Progenitor cell of endocrine pancreas (in vitro differentiated cells): ENCODE results near the gene FAM98B. TPM values are rescaled to one million over a fixed set of nuclear protein-coding genes. Genes with fewer than 3 reads are reported as not detected.

ENCODE experiments used
- DNase-seq: peaks from one replicate; pipeline ENCODE4 v3.0.0; 2021; ENCODE audit warnings: low spot score; ENCODE audit not compliant: unreplicated experiment
- H3K27ac Mint-ChIP-seq: 2 replicates; pipeline ENCODE4 v1.8.0; 2021; ENCODE audit warnings: mild to moderate bottlenecking, moderate library complexity, mixed read lengths
- H3K27me3 Mint-ChIP-seq: 2 replicates; pipeline ENCODE4 v1.8.0; 2021; ENCODE audit warnings: mixed read lengths
- H3K36me3 Mint-ChIP-seq: 2 replicates; pipeline ENCODE4 v1.8.0; 2022; ENCODE audit warnings: mixed read lengths; ENCODE audit not compliant: insufficient read depth
- H3K4me1 Mint-ChIP-seq: 2 replicates; pipeline ENCODE4 v1.8.0; 2021; ENCODE audit warnings: low read depth, mixed read lengths
- H3K4me3 Mint-ChIP-seq: 2 replicates; pipeline ENCODE4 v1.8.0; 2021; ENCODE audit warnings: low read depth, mild to moderate bottlenecking, moderate library complexity, mixed read lengths
- H3K9me3 Mint-ChIP-seq: 2 replicates; pipeline ENCODE4 v1.8.0; 2021; ENCODE audit warnings: low read depth, mixed read lengths
- total RNA-seq: library from RNA; stranded (reverse); gene quantifications from 2 replicates; pipeline ENCODE4 v1.2.1, GENCODE V29; 2021
- TF ChIP-seq, protein P1 (sequence below): fragments of 200-600 bp; sonication (generic); IDR thresholded peaks from one replicate; pipeline ENCODE4 v1.5.0; 2021; ENCODE audit warnings: antibody characterized with exemption, mild to moderate bottlenecking; ENCODE audit not compliant: unreplicated experiment

The FAM98B gene
- total RNA-seq, 1 donor from 2014 or later = 50.8 TPM

- TF ChIP-seq, protein P1, sequence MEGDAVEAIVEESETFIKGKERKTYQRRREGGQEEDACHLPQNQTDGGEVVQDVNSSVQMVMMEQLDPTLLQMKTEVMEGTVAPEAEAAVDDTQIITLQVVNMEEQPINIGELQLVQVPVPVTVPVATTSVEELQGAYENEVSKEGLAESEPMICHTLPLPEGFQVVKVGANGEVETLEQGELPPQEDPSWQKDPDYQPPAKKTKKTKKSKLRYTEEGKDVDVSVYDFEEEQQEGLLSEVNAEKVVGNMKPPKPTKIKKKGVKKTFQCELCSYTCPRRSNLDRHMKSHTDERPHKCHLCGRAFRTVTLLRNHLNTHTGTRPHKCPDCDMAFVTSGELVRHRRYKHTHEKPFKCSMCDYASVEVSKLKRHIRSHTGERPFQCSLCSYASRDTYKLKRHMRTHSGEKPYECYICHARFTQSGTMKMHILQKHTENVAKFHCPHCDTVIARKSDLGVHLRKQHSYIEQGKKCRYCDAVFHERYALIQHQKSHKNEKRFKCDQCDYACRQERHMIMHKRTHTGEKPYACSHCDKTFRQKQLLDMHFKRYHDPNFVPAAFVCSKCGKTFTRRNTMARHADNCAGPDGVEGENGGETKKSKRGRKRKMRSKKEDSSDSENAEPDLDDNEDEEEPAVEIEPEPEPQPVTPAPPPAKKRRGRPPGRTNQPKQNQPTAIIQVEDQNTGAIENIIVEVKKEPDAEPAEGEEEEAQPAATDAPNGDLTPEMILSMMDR = no peak
- H3K9me3 Mint-ChIP-seq = no peaks in the 10 kb centered on the region
- H3K4me3 Mint-ChIP-seq = no peak overlapping the region
- no peak for DNase-seq
- H3K27ac Mint-ChIP-seq = no peak overlapping the region
- H3K4me1 Mint-ChIP-seq = no peaks in the 10 kb centered on the region
- no peaks in the 10 kb centered on the region for H3K27me3 Mint-ChIP-seq
- no peaks in the 10 kb centered on the region for H3K36me3 Mint-ChIP-seq
Measured at GRCh38 chr15:38509152-38509551, 55.2 kb downstream of the FAM98B start.

DNA sequence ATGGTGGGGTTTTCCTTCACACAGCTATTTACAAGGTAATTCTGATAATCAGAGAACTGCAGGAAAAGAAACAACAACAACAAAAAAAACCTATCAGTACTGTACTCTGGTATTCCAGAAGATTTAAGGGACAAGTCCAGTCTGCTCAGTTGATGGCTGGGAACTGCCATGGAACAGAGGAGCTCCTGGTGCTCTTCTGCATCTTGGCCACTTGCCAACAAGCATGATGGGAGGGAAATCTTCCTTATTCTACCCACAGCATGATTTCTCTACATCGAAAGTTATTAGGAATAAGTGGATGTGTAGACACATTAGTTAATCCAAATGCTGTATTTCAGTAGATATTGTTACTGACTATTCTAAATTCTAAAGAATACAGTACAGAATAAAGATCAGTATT lies 59.0 kb downstream of the FAM98B start:
- TF ChIP-seq, protein P1 = no peak
- peaks cover 7% of the 10 kb centered on the region for H3K4me1 Mint-ChIP-seq

GRCh38 chr15:38514601-38515000 lies 60.7 kb downstream of the FAM98B start:
- Mint-ChIP-seq H3K27me3 (peaks cover 7% of the 10 kb centered on the region), H3K36me3 (no peaks in the 10 kb centered on the region), H3K9me3 (no peaks in the 10 kb centered on the region), H3K4me1 (peaks cover 7% of the 10 kb centered on the region), H3K4me3 (no peak overlapping the region), H3K27ac (no peak overlapping the region)
- TF ChIP-seq, protein P1 = no peak
- no peak for DNase-seq

More for the DNA sequence above, 59.0 kb downstream of the FAM98B start:
- DNase-seq = no peak
- Mint-ChIP-seq H3K36me3 (no peaks in the 10 kb centered on the region), H3K27ac (no peak overlapping the region), H3K4me3 (no peak overlapping the region), H3K9me3 (no peaks in the 10 kb centered on the region), H3K27me3 (peaks cover 5% of the 10 kb centered on the region)

- H3K9me3 Mint-ChIP-seq = no peaks in the 10 kb centered on the region
- no peak overlapping the region for H3K27ac Mint-ChIP-seq
- H3K36me3 Mint-ChIP-seq = no peaks in the 10 kb centered on the region
- H3K27me3 Mint-ChIP-seq = peaks cover 7% of the 10 kb centered on the region
- H3K4me3 Mint-ChIP-seq = no peak overlapping the region
- TF ChIP-seq, protein P1 = no peak
- no peak for DNase-seq
- H3K4me1 Mint-ChIP-seq = peaks cover 7% of the 10 kb centered on the region
Measured at GRCh38 chr15:38516626-38517025, 62.7 kb downstream of the FAM98B start.

DNA sequence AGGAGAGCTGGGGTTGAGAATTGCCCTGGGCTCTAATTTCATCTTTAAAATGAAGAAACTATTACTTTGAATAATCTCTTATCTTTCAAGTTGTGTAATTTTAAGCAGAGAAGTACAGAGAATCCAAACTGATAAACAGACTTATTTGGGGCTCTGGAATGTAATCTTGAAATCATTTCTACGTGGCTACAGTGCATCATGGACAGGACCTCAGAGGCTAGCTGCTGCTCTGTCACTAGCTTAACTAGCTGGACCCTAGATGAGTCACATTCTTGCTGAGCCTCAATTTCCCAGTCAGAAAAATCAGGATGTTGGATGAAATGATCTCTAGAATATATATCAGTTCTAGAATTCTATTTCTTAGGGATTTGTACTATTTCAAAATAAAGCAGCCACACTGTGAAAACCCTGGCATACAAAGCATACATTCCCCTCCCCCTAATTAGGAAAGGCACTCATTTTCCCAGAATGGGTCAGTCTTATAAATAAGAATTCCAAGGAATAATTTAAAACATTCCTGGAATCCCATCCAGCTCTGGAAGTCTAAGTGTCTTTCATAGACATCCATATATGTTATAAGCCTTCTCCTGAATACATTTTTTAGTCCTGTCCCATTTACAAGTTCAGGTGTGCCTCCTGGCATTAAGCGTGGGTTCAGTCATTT lies 63.5 kb downstream of the FAM98B start:
- Mint-ChIP-seq H3K4me1 (peaks cover 7% of the 10 kb centered on the region), H3K27ac (no peak overlapping the region), H3K27me3 (peaks cover 7% of the 10 kb centered on the region), H3K36me3 (no peaks in the 10 kb centered on the region), H3K9me3 (no peaks in the 10 kb centered on the region), H3K4me3 (no peak overlapping the region)
- TF ChIP-seq, protein P1 = no peak
- no peak for DNase-seq
